GM12878 (cell line): Measurements from ENCODE around the gene TCERG1L. TPM values are rescaled to one million over a fixed set of nuclear protein-coding genes. Genes with fewer than 3 reads are reported as not detected.

Source experiments
- ATAC-seq: fragments of 200-7000 bp; cut with Tn5 transposase; 3 replicates; pipeline ENCODE4 v1.9.1; 2020; ENCODE audit warnings: mild to moderate bottlenecking, moderate library complexity
- BruUV-seq: library from RNA; stranded (reverse); fragments of 400-500 nt; replicated peaks from 2 replicates; lab custom pipeline; 2021; lab: Mats Ljungman, UMichigan
- CTCF ChIA-PET: fragments of 300-600 bp; sonication (Branson Sonifier 250); formaldehyde crosslinking; extraction: SDS; loops from one replicate; lab custom pipeline; 2021; ENCODE audit warnings: inconsistent platforms; lab: Yijun Ruan, JAX
- POLR2A ChIA-PET: fragments of 350-600 bp; formaldehyde crosslinking; extraction: SDS; loops from one replicate; lab custom pipeline; 2021; ENCODE audit warnings: inconsistent platforms; lab: Charles Lee
- RAD21 ChIA-PET: fragments of 300-600 bp; sonication (Branson Sonifier 250); formaldehyde crosslinking; loops from one replicate; lab custom pipeline; 2023; ENCODE audit warnings: antibody characterized with exemption; ENCODE audit not compliant: unreplicated experiment; lab: Charles Lee
- SMC1A ChIA-PET: fragments of 300-600 bp; sonication (Branson Sonifier 250); formaldehyde crosslinking; loops from one replicate; lab custom pipeline; 2023; ENCODE audit not compliant: unreplicated experiment, uncharacterized antibody; lab: Charles Lee
- DNase-seq: peaks from one replicate; pipeline ENCODE4 v3.0.0-alpha.2; 2011; ENCODE audit warnings: low read depth, low spot score
- FAIRE-seq: peaks from 3 replicates; lab custom pipeline; 2011; peaks lifted over from hg19 to GRCh38; lab: Jason Lieb, UNC
- H2AFZ ChIP-seq: 2 replicates; pipeline ENCODE4 v1.6.0; 2011; ENCODE audit warnings: low read depth, low read length, control low read depth; ENCODE audit not compliant: control insufficient read depth
- H3K27ac ChIP-seq: 2 replicates; pipeline ENCODE4 v1.5.1; 2011; ENCODE audit warnings: control low read depth; ENCODE audit not compliant: control insufficient read depth, insufficient read depth
- H3K27me3 ChIP-seq, 2 experiments: replicated peaks in 1 of 2; 2 replicates each; pipeline versions ENCODE4 v1.6.0 to v1.6.1; 2011; ENCODE audit warnings: low read length in 1 of 2; ENCODE audit not compliant: control insufficient read depth in 2 of 2, insufficient read depth in 2 of 2
- H3K36me3 ChIP-seq, 2 experiments: 2 replicates each; pipeline ENCODE4 v1.5.1; 2011; ENCODE audit warnings: low read length in 1 of 2; ENCODE audit not compliant: control insufficient read depth in 2 of 2, insufficient read depth in 2 of 2
- H3K4me1 ChIP-seq: 2 replicates; pipeline ENCODE4 v1.6.1; 2011; ENCODE audit warnings: mild to moderate bottlenecking, low read length, moderate library complexity, mixed read lengths; ENCODE audit not compliant: control insufficient read depth, insufficient read depth
- H3K4me2 ChIP-seq: 2 replicates; pipeline ENCODE4 v1.6.0; 2011; ENCODE audit warnings: control low read depth; ENCODE audit not compliant: control insufficient read depth, insufficient read depth
- H3K4me3 ChIP-seq: fragments of 200-600 bp; sonication (generic); 2 replicates; pipeline ENCODE4 v1.5.1; 2016
- H3K79me2 ChIP-seq: 2 replicates; pipeline ENCODE4 v1.6.0; 2011; ENCODE audit warnings: low read length; ENCODE audit not compliant: control insufficient read depth, insufficient read depth
- H3K9ac ChIP-seq: 2 replicates; pipeline ENCODE4 v1.8.0; 2011; ENCODE audit warnings: low read length, control low read depth, mixed read lengths; ENCODE audit not compliant: control insufficient read depth, insufficient read depth
- H3K9me3 ChIP-seq: replicated peaks from 3 replicates; pipeline ENCODE4 v1.5.1; 2011; ENCODE audit warnings: mild to moderate bottlenecking, low read length; ENCODE audit not compliant: control insufficient read depth, insufficient read depth
- H4K20me1 ChIP-seq: 2 replicates; pipeline ENCODE4 v1.6.0; 2011; ENCODE audit not compliant: control insufficient read depth, insufficient read depth
- KDM1A ChIP-seq: fragments of 200-600 bp; sonication (generic); IDR thresholded peaks from 2 replicates; pipeline ENCODE4 v1.6.1; 2016; ENCODE audit warnings: borderline replicate concordance
- ZSCAN29 ChIP-seq: fragments of 450-650 bp; IDR thresholded peaks from 2 replicates; pipeline ENCODE4 v1.6.1; 2017; ENCODE audit warnings: mild to moderate bottlenecking, moderate library complexity
- ZZZ3 ChIP-seq: IDR thresholded peaks from 2 replicates; pipeline ENCODE4 v1.6.1; 2011; ENCODE audit warnings: low read depth; ENCODE audit not compliant: control insufficient read depth, insufficient read length
- WGBS: methylation state at CpG from one replicate; pipeline ENCODE4 v1.1.6; 2016; ENCODE audit warnings: low lambda C conversion rate; ENCODE audit not compliant: insufficient replicate concordance, insufficient coverage; ENCODE audit errors: missing lambda C conversion rate; 5-methylcytosine and 5-hydroxymethylcytosine counted together
- in situ Hi-C: fragments of 300-500 bp; cut with MboI; formaldehyde crosslinking; loops from 9 replicates; pipeline ENCODE4 v1.14.3; 2018; ENCODE audit warnings: mixed read lengths
- intact Hi-C: fragments of 100-400 bp; cut with micrococcal nuclease; formaldehyde crosslinking; loops from one replicate; pipeline ENCODE4 v1.14.2; 2022; ENCODE audit not compliant: unreplicated experiment
- polyA plus RNA-seq, 11 experiments: library from polyadenylated mRNA; depleted of rRNA in 4 of 11; unstranded in 6 of 11; stranded (reverse) in 5 of 11; fragments of >200 nt; fragmentation: Nextera tagmentation in 4 of 11; fragmentation: Illumina TruSeq in 1 of 11; extraction: Ambion mirVana in 4 of 11; extraction: Trizol in 1 of 11; gene quantifications; 1 replicate in 1 of 11; 2 replicates in 10 of 11; pipeline versions ENCODE4 v1.2.1 to v1.2.3, GENCODE V29; 2011 to 2016; ENCODE audit warnings: inconsistent platforms in 2 of 11, missing spikeins in 2 of 11, low read depth in 1 of 11
- total RNA-seq, 4 experiments: library from RNA; depleted of rRNA in 3 of 4; stranded (reverse); fragments of >200 nt in 3 of 4; fragmentation: Illumina TruSeq in 1 of 4; extraction: Trizol in 1 of 4; gene quantifications; 2 replicates each; pipeline versions ENCODE4 v1.2.1 to v1.2.3, GENCODE V29; 2013 to 2021
- TF ChIP-seq, protein P1 (sequence below): fragments of 450-650 bp; formaldehyde crosslinking; IDR thresholded peaks from 2 replicates; pipeline ENCODE4 v1.4.0; 2020; ENCODE audit warnings: mild to moderate bottlenecking, moderate library complexity

The TCERG1L gene
- total and polyA plus RNA-seq, 10 of the 15 experiments (the other 5 are each of a cell fraction or from before 2014, with no cell fraction given), result not detected

DNA sequence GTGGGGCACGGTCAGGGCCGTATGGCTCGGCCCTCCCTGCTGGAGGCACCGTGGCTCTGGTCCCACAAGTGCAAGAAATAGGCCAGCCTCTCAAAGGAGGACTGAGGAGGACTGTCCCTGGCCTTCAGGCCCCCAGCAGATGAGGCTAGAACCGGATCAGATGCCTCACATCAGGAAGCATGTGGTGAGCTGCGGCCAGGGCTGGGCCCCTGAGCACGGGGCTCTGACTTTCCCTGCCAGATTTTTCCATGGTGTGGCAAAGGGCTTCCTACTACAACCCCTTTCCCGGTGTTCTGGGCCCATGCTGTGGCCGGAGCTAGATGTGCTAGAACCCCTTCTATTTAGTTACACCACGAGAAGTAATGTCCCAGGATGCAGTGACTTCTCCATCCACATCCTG is 100.4 kb downstream of the TCERG1L start (continued):
- TF ChIP-seq, protein P1, sequence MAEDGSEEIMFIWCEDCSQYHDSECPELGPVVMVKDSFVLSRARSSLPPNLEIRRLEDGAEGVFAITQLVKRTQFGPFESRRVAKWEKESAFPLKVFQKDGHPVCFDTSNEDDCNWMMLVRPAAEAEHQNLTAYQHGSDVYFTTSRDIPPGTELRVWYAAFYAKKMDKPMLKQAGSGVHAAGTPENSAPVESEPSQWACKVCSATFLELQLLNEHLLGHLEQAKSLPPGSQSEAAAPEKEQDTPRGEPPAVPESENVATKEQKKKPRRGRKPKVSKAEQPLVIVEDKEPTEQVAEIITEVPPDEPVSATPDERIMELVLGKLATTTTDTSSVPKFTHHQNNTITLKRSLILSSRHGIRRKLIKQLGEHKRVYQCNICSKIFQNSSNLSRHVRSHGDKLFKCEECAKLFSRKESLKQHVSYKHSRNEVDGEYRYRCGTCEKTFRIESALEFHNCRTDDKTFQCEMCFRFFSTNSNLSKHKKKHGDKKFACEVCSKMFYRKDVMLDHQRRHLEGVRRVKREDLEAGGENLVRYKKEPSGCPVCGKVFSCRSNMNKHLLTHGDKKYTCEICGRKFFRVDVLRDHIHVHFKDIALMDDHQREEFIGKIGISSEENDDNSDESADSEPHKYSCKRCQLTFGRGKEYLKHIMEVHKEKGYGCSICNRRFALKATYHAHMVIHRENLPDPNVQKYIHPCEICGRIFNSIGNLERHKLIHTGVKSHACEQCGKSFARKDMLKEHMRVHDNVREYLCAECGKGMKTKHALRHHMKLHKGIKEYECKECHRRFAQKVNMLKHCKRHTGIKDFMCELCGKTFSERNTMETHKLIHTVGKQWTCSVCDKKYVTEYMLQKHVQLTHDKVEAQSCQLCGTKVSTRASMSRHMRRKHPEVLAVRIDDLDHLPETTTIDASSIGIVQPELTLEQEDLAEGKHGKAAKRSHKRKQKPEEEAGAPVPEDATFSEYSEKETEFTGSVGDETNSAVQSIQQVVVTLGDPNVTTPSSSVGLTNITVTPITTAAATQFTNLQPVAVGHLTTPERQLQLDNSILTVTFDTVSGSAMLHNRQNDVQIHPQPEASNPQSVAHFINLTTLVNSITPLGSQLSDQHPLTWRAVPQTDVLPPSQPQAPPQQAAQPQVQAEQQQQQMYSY (CRISPR knock-in tag), result no peak

DNA sequence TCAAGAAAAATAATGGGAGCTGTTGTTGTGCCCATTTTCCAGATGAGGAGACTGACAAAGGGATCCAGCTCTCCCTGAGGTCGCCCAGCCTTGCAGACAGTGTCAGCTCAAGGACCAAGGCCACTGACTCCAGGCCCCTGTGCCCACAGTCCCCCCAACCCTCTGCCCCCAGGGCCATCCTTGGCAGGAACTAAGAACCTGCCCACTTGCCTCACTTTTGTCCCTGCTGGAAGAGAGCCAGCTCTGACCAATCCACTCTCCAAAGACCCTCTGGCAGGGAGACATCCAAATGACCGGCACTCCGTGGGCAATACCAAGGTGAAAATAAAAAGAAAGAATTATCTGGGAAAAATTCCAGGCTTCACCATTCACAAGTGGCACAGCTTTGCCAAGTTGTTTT is 101.3 kb downstream of the TCERG1L start:
- intact Hi-C loops, result no loop called here
- FAIRE-seq, result no peak

More for the DNA sequence above, 101.3 kb downstream of the TCERG1L start:
- CTCF ChIA-PET, result no interaction called here
- DNase-seq (no peak), ATAC-seq (no peak)
- TF ChIP-seq KDM1A (no peak), ZZZ3 (no peak), ZSCAN29 (no peak)
- Histone ChIP-seq H3K9me3 (no peaks in the 10 kb centered on the region), H3K4me1 (no peaks in the 10 kb centered on the region), H3K4me3 (no peak overlapping the region), H4K20me1 (no peaks in the 10 kb centered on the region), H3K27ac (no peak overlapping the region), H3K27me3 (no peaks in the 10 kb centered on the region), H2AFZ (no peak overlapping the region), H3K36me3 (no peaks in the 10 kb centered on the region), H3K4me2 (no peak overlapping the region), H3K79me2 (no peaks in the 10 kb centered on the region), H3K9ac (no peak overlapping the region)
- POLR2A ChIA-PET, result no interaction called here
- 4% methylated on average over 3 of the region's 3 CpGs for WGBS
- SMC1A ChIA-PET, result no interaction called here
- RAD21 ChIA-PET, result no interaction called here
- in situ Hi-C loops, result no loop called here
- no TSS peak for BruUV-seq
